K562 (cell line): Measurements from ENCODE around the gene FFAR1. TPM values are rescaled to one million over a fixed set of nuclear protein-coding genes. Genes with fewer than 3 reads are reported as not detected.

ENCODE experiments used
- ATAC-seq: fragments of 200-7000 bp; cut with Tn5 transposase; 3 replicates; pipeline ENCODE4 v1.9.1; 2020; ENCODE audit warnings: moderate library complexity
- BruUV-seq: library from RNA; stranded (reverse); fragments of 400-500 nt; replicated peaks from 2 replicates; lab custom pipeline; 2021; lab: Mats Ljungman, UMichigan
- CTCF ChIA-PET: fragments of 300-600 bp; formaldehyde crosslinking; extraction: SDS; loops from one replicate; lab custom pipeline; 2021; ENCODE audit warnings: low intra/inter-chr PET ratio; lab: Yijun Ruan, JAX
- POLR2A ChIA-PET: fragments of 300-600, 350-650 bp; sonication (Branson Sonifier 250); formaldehyde crosslinking; extraction: SDS; loops from one replicate; lab custom pipeline; 2021; ENCODE audit warnings: antibody characterized with exemption, inconsistent platforms; lab: Yijun Ruan, JAX
- DNase-seq, 4 experiments: peaks; one replicate each; pipeline versions ENCODE4 v3.0.0 to v3.0.0-alpha.2; 2011 to 2018; ENCODE audit warnings: low spot score in 3 of 4, mixed read lengths in 3 of 4; ENCODE audit errors: extremely low read depth in 1 of 4
- FAIRE-seq: peaks from 2 replicates; lab custom pipeline; 2011; peaks lifted over from hg19 to GRCh38; lab: Jason Lieb, UNC
- H2AFZ ChIP-seq: 2 replicates; pipeline ENCODE4 v1.6.0; 2011; ENCODE audit warnings: low read depth, low read length, control low read depth, inconsistent platforms
- H3K27ac ChIP-seq: fragments of 200-600 bp; 3 replicates; pipeline ENCODE4 v1.8.0; 2011; ENCODE audit warnings: low read depth, mild to moderate bottlenecking, control low read depth, inconsistent platforms, low read length, moderate library complexity, mixed read lengths; ENCODE audit errors: extremely low read depth
- H3K27me3 ChIP-seq, 2 experiments: fragments of 300-600 bp in 1 of 2; 2 replicates in 1 of 2; 3 replicates in 1 of 2; pipeline versions ENCODE4 v1.6.0 to v1.8.0; 2011; ENCODE audit warnings: inconsistent platforms in 2 of 2, low read length in 2 of 2, mild to moderate bottlenecking in 1 of 2, mixed read lengths in 1 of 2, moderate library complexity in 1 of 2; ENCODE audit not compliant: control insufficient read depth in 2 of 2, insufficient read depth in 2 of 2
- H3K36me3 ChIP-seq: fragments of 300-600 bp; 3 replicates; pipeline ENCODE4 v1.8.0; 2011; ENCODE audit warnings: mild to moderate bottlenecking, low read length, inconsistent platforms; ENCODE audit not compliant: control insufficient read depth, insufficient read depth
- H3K4me1 ChIP-seq, 2 experiments: fragments of 200-600 bp in 1 of 2; replicated peaks in 1 of 2; 2 replicates in 1 of 2; 3 replicates in 1 of 2; pipeline versions ENCODE4 v1.5.1 to v1.8.0; 2011; ENCODE audit warnings: inconsistent platforms in 2 of 2, low read length in 2 of 2, mild to moderate bottlenecking in 1 of 2, mixed read lengths in 1 of 2, moderate library complexity in 1 of 2; ENCODE audit not compliant: control insufficient read depth in 2 of 2, insufficient read depth in 2 of 2
- H3K4me2 ChIP-seq: 2 replicates; pipeline ENCODE4 v1.6.1; 2011; ENCODE audit warnings: low read length, control low read depth, inconsistent platforms, mixed read lengths; ENCODE audit not compliant: insufficient read depth
- H3K4me3 ChIP-seq: fragments of 200-600 bp; sonication (generic), shearing (Covaris generic); 2 replicates; pipeline ENCODE4 v1.5.1; 2016; ENCODE audit warnings: control low read depth, inconsistent platforms
- H3K79me2 ChIP-seq: fragments of 200-600 bp; 3 replicates; pipeline ENCODE4 v1.8.0; 2011; ENCODE audit warnings: low read length, inconsistent platforms; ENCODE audit not compliant: control insufficient read depth, insufficient read depth
- H3K9ac ChIP-seq, 2 experiments: 2 replicates each; pipeline versions ENCODE4 v1.6.0 to v1.6.1; 2011; ENCODE audit warnings: low read depth in 2 of 2, low read length in 2 of 2, control low read depth in 1 of 2, inconsistent platforms in 1 of 2, mild to moderate bottlenecking in 1 of 2, mixed read lengths in 1 of 2; ENCODE audit not compliant: insufficient read depth in 1 of 2
- H3K9me1 ChIP-seq: one replicate; pipeline ENCODE4 v1.6.0; 2011; ENCODE audit warnings: inconsistent platforms, mild to moderate bottlenecking, low read length, moderate library complexity; ENCODE audit not compliant: control insufficient read depth, insufficient read depth
- H3K9me3 ChIP-seq: replicated peaks from 2 replicates; pipeline ENCODE4 v1.5.1; 2011; ENCODE audit warnings: low read depth, low read length, inconsistent platforms; ENCODE audit not compliant: control insufficient read depth, insufficient read depth
- H4K20me1 ChIP-seq: replicated peaks from 2 replicates; pipeline ENCODE4 v1.6.1; 2011; ENCODE audit warnings: low read length, inconsistent platforms, mixed read lengths; ENCODE audit not compliant: control insufficient read depth, insufficient read depth
- CHCHD3 ChIP-seq: fragments of 250-450 bp; sonication (Bioruptor Pico); IDR thresholded peaks from 2 replicates; pipeline ENCODE4 v2.1.2; 2022; ENCODE audit warnings: mild to moderate bottlenecking
- ELF2 ChIP-seq: fragments of 250-450 bp; sonication (Bioruptor Pico); IDR thresholded peaks from 2 replicates; pipeline ENCODE4 v1.5.0; 2021; ENCODE audit warnings: mild to moderate bottlenecking
- FOXA1 ChIP-seq: fragments of 450-650 bp; IDR thresholded peaks from 2 replicates; pipeline ENCODE4 v1.6.1; 2016; ENCODE audit warnings: mild to moderate bottlenecking, borderline replicate concordance
- KLF1 ChIP-seq: fragments of 450-650 bp; IDR thresholded peaks from 2 replicates; pipeline ENCODE4 v1.6.1; 2016; ENCODE audit warnings: missing genetic modification characterization, missing compliant biosample characterization
- MAZ ChIP-seq, 2 experiments: fragments of 450-650 bp in 1 of 2; sonication (generic) in 1 of 2; formaldehyde crosslinking; IDR thresholded peaks in 1 of 2; conservative IDR thresholded peaks in 1 of 2; 2 replicates each; pipeline versions ENCODE4 v1.4.0 to v1.5.0; 2020; ENCODE audit warnings: mild to moderate bottlenecking in 1 of 2, missing genetic modification reagents in 1 of 2
- NELFE ChIP-seq: IDR thresholded peaks from 2 replicates; pipeline ENCODE4 v1.6.1; 2011; ENCODE audit warnings: mild to moderate bottlenecking; ENCODE audit not compliant: insufficient read depth, insufficient read length
- POU5F1 ChIP-seq: fragments of 150-350 bp; IDR thresholded peaks from 2 replicates; pipeline ENCODE4 v1.6.1; 2014; ENCODE audit warnings: borderline replicate concordance, low read length, low read depth, mild to moderate bottlenecking; ENCODE audit not compliant: partially characterized antibody
- SMARCB1 ChIP-seq: IDR thresholded peaks from 2 replicates; pipeline ENCODE4 v1.6.1; 2011; ENCODE audit warnings: improper control_type of control experiment, low read depth; ENCODE audit not compliant: insufficient read length
- YY1 ChIP-seq, 3 experiments: IDR thresholded peaks; 2 replicates each; pipeline ENCODE4 v1.6.1; 2011; ENCODE audit warnings: low read length in 2 of 3, mild to moderate bottlenecking in 2 of 3, moderate library complexity in 2 of 3, borderline replicate concordance in 1 of 3, control low read depth in 1 of 3, low read depth in 1 of 3; ENCODE audit not compliant: insufficient read depth in 3 of 3, insufficient replicate concordance in 2 of 3, control insufficient read depth in 1 of 3, insufficient read length in 1 of 3; ENCODE audit errors: extremely low read depth in 1 of 3
- ZBTB17 ChIP-seq: fragments of 450-650 bp; formaldehyde crosslinking; IDR thresholded peaks from 2 replicates; pipeline ENCODE4 v1.4.0; 2020; ENCODE audit warnings: mild to moderate bottlenecking
- ZBTB8A ChIP-seq: fragments of 450-650 bp; IDR thresholded peaks from 2 replicates; pipeline ENCODE4 v1.6.1; 2018; ENCODE audit warnings: mild to moderate bottlenecking, moderate library complexity; ENCODE audit not compliant: partially characterized antibody
- ZFPM2 ChIP-seq: fragments of 250-450 bp; sonication (Bioruptor Pico); IDR thresholded peaks from 2 replicates; pipeline ENCODE4 v1.5.1; 2022; ENCODE audit warnings: mild to moderate bottlenecking
- WGBS: fragments of 100-300 bp; shearing (Covaris generic); methylation state at CpG from one replicate; pipeline ENCODE4 v1.1.6; 2016; ENCODE audit warnings: low coverage, mixed read lengths; ENCODE audit not compliant: insufficient coverage; ENCODE audit errors: missing lambda C conversion rate; 5-methylcytosine and 5-hydroxymethylcytosine counted together
- in situ Hi-C: fragments of 300-500 bp; cut with MboI; formaldehyde crosslinking; loops from 4 replicates; pipeline ENCODE4 v1.15.0; 2018; ENCODE audit warnings: inconsistent platforms, mixed read lengths
- intact Hi-C: fragments of 100-400 bp; cut with micrococcal nuclease; formaldehyde crosslinking; loops from 2 replicates; pipeline ENCODE4 v1.14.2; 2022
- polyA plus RNA-seq, 8 experiments: library from polyadenylated mRNA; depleted of rRNA in 4 of 8; stranded (reverse) in 5 of 8; unstranded in 3 of 8; fragments of >200 nt; fragmentation: Nextera tagmentation in 2 of 8; fragmentation: Illumina TruSeq in 1 of 8; extraction: Ambion mirVana in 2 of 8; extraction: Trizol in 1 of 8; gene quantifications; 2 replicates each; pipeline versions ENCODE4 v1.2.1 to v1.2.3, GENCODE V29; 2011 to 2014; ENCODE audit warnings: inconsistent platforms in 1 of 8, missing spikeins in 1 of 8
- total RNA-seq, 7 experiments: library from RNA; depleted of rRNA in 6 of 7; stranded (reverse); fragments of >200 nt in 6 of 7; fragmentation: Illumina TruSeq in 2 of 7; extraction: Trizol in 2 of 7; gene quantifications; 2 replicates each; pipeline versions ENCODE4 v1.2.1 to v1.2.3, GENCODE V29; 2011 to 2021; ENCODE audit warnings: low replicate concordance in 1 of 7
- TF ChIP-seq, protein P1 (sequence below), 2 experiments: fragments of 450-650 bp in 1 of 2; sonication (generic) in 1 of 2; formaldehyde crosslinking in 1 of 2; IDR thresholded peaks in 1 of 2; conservative IDR thresholded peaks in 1 of 2; 2 replicates each; pipeline versions ENCODE4 v1.6.1 to v1.8.1; 2016 to 2023; ENCODE audit warnings: mild to moderate bottlenecking in 2 of 2, moderate library complexity in 2 of 2, inconsistent platforms in 1 of 2, missing genetic modification reagents in 1 of 2

Gene FFAR1
- total and polyA plus RNA-seq, 9 of the 15 experiments (the other 6 are each of a cell fraction or from before 2014, with no cell fraction given) = not detected

DNA sequence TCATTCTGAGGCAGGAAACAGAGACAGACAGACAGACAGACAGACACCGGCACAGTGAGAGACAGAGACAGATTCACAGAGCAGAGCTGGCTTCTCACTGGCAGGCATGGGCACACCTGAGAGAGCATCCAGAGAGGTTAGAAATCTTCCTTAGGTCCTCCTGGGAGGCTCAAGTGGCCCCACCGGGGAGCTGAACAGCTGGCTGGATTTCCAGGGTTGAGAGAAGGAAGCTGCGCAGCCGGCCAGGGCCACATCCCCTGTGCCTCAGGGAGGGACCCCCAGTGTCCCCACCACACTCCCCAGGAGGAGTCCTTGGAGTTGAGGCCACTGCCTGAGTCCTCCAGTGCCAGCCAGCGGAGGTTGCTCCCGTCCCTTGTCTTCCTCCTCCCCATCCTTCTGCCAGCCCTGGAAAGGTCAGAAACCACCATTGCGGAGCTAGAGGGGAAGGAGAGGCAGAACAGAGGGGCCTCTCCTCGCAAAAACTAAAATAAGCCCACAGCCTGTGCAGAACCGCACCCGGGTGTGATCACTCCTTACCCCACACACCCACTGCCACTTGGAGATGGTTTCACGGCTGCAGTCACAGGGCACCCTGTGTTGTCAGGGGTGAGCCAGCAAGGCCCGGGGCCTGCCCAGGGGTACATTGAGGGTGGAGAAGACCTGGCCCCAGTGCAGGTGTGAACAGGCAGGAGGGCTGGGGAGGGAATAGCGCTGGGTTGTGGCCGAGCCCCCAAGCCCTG lies 14.7 kb downstream of the FFAR1 start:
- no peak overlapping the region for H2AFZ ChIP-seq
- H3K27ac ChIP-seq = no peak overlapping the region
- no peak overlapping the region for H3K4me2 ChIP-seq
- FAIRE-seq (no peak), DNase-seq (peak in 1 of 4 experiments; percentile 4), ATAC-seq (no peak)
- H4K20me1 ChIP-seq = no peaks in the 10 kb centered on the region
- peaks cover 25 to 55% of the 10 kb centered on the region in 2 experiments for H3K27me3 ChIP-seq
- no peaks in the 10 kb centered on the region for H3K9me3 ChIP-seq
- intact Hi-C loops (no loop called here), in situ Hi-C loops (no loop called here)
- WGBS = 0% methylated on average over 5 of the region's 14 CpGs
- no peaks in the 10 kb centered on the region for H3K36me3 ChIP-seq
- no peaks in the 10 kb centered on the region for H3K9me1 ChIP-seq
- no peaks in the 10 kb centered on the region for H3K79me2 ChIP-seq
- H3K4me1 ChIP-seq = no peaks in the 10 kb centered on the region
- H3K4me3 ChIP-seq = no peak overlapping the region
- no peak for TF ChIP-seq CHCHD3
- TF ChIP-seq ZBTB8A = no peak
- CTCF ChIA-PET = no interaction called here
- no peak overlapping the region for H3K9ac ChIP-seq
- POLR2A ChIA-PET = interaction anchor here (0.6 to 1.0 kb wide), 2 partner anchors 11 to 15 kb away, joined by 3 to 6 read pairs; no protein-coding TSS in a partner anchor
- no TSS peak for BruUV-seq

DNA sequence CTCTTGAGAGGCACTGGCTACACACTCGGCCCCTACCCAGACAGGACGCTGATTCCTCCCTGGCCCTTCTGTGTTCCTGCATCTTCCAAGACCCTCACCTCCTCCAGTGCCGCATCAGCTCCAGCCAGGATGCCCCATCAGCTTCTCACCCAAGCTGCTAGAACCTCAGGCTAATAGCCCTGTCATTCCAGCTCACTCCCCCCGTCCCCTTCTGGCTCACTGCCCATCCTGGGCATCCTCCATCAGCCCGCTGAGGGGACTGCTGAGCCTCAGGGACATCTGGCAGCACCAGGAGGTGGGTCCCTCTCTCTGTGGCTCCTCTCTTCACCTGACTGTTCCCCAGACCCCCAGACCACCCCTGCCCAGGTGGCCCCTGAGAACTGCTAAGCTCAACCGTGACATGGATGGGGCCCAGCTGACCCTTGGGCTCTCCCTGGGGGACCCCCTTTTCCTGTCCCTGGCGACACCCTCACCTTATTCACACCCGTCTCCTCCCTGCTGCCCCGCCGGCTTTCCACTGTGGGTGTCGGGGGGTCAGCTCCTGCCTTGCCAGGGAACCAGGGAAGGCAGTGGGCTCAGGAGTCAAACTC lies 15.4 kb downstream of the FFAR1 start:
- Histone ChIP-seq H3K4me1 (no peaks in the 10 kb centered on the region), H3K36me3 (no peaks in the 10 kb centered on the region), H3K4me3 (no peak overlapping the region), H3K4me2 (no peak overlapping the region), H3K27ac (no peak overlapping the region), H3K9ac (no peak overlapping the region), H3K9me1 (no peaks in the 10 kb centered on the region), H3K27me3 (peaks cover 25 to 55% of the 10 kb centered on the region in 2 experiments), H3K79me2 (no peaks in the 10 kb centered on the region), H2AFZ (no peak overlapping the region), H3K9me3 (no peaks in the 10 kb centered on the region), H4K20me1 (no peaks in the 10 kb centered on the region)
- ChIA-PET POLR2A (interaction anchor here (0.6 to 1.1 kb wide), 5 partner anchors 12 to 124 kb away, joined by 3 to 6 read pairs (median 3); no protein-coding TSS in a partner anchor), CTCF (no interaction called here)
- DNase-seq = peak in 1 of 4 experiments; percentile 4
- ATAC-seq = no peak
- no peak for FAIRE-seq
- whole genome bisulfite sequencing = 8% methylated on average over 9 of the region's 11 CpGs
- BruUV-seq = no TSS peak
- in situ Hi-C loops = no loop called here
- intact Hi-C loops = no loop called here
- TF ChIP-seq KLF1 (tag) (no peak), ZFPM2 (no peak), POU5F1 (no peak), SMARCB1 (no peak), NELFE (no peak), MAZ (CRISPR knock-in tag; conservative IDR thresholded peaks at IDR 0.05 in 1 of 2, IDR thresholded peaks at IDR 0.05 in 1 of 2) (no peak), ELF2 (CRISPR knock-in tag) (no peak), FOXA1 (no peak), YY1 (IDR thresholded peaks at IDR 0.05; ENCODE audit: borderline replicate concordance in 1 of 3, control insufficient read depth in 1 of 3, extremely low read depth in 1 of 3, insufficient read depth in 3 of 3, insufficient read length in 1 of 3, insufficient replicate concordance in 2 of 3, low read depth in 1 of 3, low read length in 2 of 3) (no peak), ZBTB17 (CRISPR knock-in tag) (no peak), ZBTB8A (no peak)
- TF ChIP-seq, protein P1, sequence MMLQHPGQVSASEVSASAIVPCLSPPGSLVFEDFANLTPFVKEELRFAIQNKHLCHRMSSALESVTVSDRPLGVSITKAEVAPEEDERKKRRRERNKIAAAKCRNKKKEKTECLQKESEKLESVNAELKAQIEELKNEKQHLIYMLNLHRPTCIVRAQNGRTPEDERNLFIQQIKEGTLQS (IDR thresholded peaks at IDR 0.05) = no peak
- TF ChIP-seq, protein P1 (CRISPR knock-in tag; conservative IDR thresholded peaks at IDR 0.05) = no peak
